Nephron progenitor cell (in vitro differentiated cells): ENCODE results near the gene EPHB1.
A peak's percentile ranks its signal among the peaks of the same experiment; 100 is the strongest.

Experiments used
- DNase-seq: peaks from one replicate; pipeline ENCODE4 v3.0.0; 2021
- H3K27ac Mint-ChIP-seq: 2 replicates; pipeline ENCODE4 v1.8.0; 2021; ENCODE audit warnings: mild to moderate bottlenecking, moderate library complexity, mixed read lengths
- H3K27me3 Mint-ChIP-seq: 2 replicates; pipeline ENCODE4 v1.8.0; 2021; ENCODE audit warnings: mild to moderate bottlenecking, low read depth, mixed read lengths; ENCODE audit not compliant: poor library complexity
- H3K36me3 Mint-ChIP-seq: 2 replicates; pipeline ENCODE4 v1.8.0; 2021; ENCODE audit warnings: low read depth, mixed read lengths
- H3K4me1 Mint-ChIP-seq: 2 replicates; pipeline ENCODE4 v1.8.0; 2021; ENCODE audit warnings: mixed read lengths
- H3K4me3 Mint-ChIP-seq: 2 replicates; pipeline ENCODE4 v1.8.0; 2021; ENCODE audit warnings: mild to moderate bottlenecking, moderate library complexity, mixed read lengths
- H3K9me3 Mint-ChIP-seq: 2 replicates; pipeline ENCODE4 v1.8.0; 2021; ENCODE audit warnings: mild to moderate bottlenecking, moderate library complexity, mixed read lengths
- CTCF ChIP-seq: fragments of 200-600 bp; sonication (generic); IDR thresholded peaks from 2 replicates; pipeline ENCODE4 v1.5.0; 2021; ENCODE audit warnings: antibody characterized with exemption

Gene EPHB1

GRCh38 chr3:135235541-135235940 lies 440.5 kb downstream of the EPHB1 start:
- Mint-ChIP-seq H3K27ac (no peak overlapping the region), H3K4me1 (peaks cover 21% of the 10 kb centered on the region)
- no peak for DNase-seq

GRCh38 chr3:135237371-135238143 lies 442.5 kb downstream of the EPHB1 start:
- Mint-ChIP-seq H3K27ac (no peak overlapping the region), H3K4me1 (peaks cover 33% of the 10 kb centered on the region), H3K9me3 (peaks cover 19% of the 10 kb centered on the region), H3K4me3 (no peak overlapping the region), H3K27me3 (peaks cover 5% of the 10 kb centered on the region), H3K36me3 (peaks cover 17% of the 10 kb centered on the region)
- TF ChIP-seq CTCF = peak; percentile 9
- no peak for DNase-seq

More at GRCh38 chr3:135235541-135235940, 440.5 kb downstream of the EPHB1 start:
- peaks cover 22% of the 10 kb centered on the region for H3K9me3 Mint-ChIP-seq
- H3K4me3 Mint-ChIP-seq = no peak overlapping the region
- TF ChIP-seq CTCF = no peak
- H3K27me3 Mint-ChIP-seq = peaks cover 5% of the 10 kb centered on the region
- peaks cover 19% of the 10 kb centered on the region for H3K36me3 Mint-ChIP-seq

GRCh38 chr3:135238236-135238830 lies 443.3 kb downstream of the EPHB1 start:
- peaks cover 7% of the 10 kb centered on the region for H3K27me3 Mint-ChIP-seq
- no peak for TF ChIP-seq CTCF
- no peak overlapping the region for H3K27ac Mint-ChIP-seq
- H3K36me3 Mint-ChIP-seq = peaks cover 11% of the 10 kb centered on the region
- H3K4me3 Mint-ChIP-seq = no peak overlapping the region
- peaks cover 12% of the 10 kb centered on the region for H3K9me3 Mint-ChIP-seq
- no peak for DNase-seq
- H3K4me1 Mint-ChIP-seq = peaks cover 35% of the 10 kb centered on the region

- Mint-ChIP-seq H3K4me1 (peaks cover 40% of the 10 kb centered on the region), H3K4me3 (no peak overlapping the region), H3K27ac (no peak overlapping the region), H3K27me3 (peaks cover 8% of the 10 kb centered on the region), H3K36me3 (peaks cover 4% of the 10 kb centered on the region), H3K9me3 (peaks cover 5% of the 10 kb centered on the region)
- no peak for TF ChIP-seq CTCF
- no peak for DNase-seq
These were observed 444.0 kb downstream of the EPHB1 start for GRCh38 chr3:135238871-135239614.

GRCh38 chr3:135239615-135239884 lies 444.5 kb downstream of the EPHB1 start:
- no peak overlapping the region for H3K4me3 Mint-ChIP-seq
- H3K9me3 Mint-ChIP-seq = no peaks in the 10 kb centered on the region

More at GRCh38 chr3:135239615-135239884, 444.5 kb downstream of the EPHB1 start:
- no peaks in the 10 kb centered on the region for H3K36me3 Mint-ChIP-seq
- peaks cover 8% of the 10 kb centered on the region for H3K27me3 Mint-ChIP-seq
- H3K4me1 Mint-ChIP-seq = peaks cover 40% of the 10 kb centered on the region
- TF ChIP-seq CTCF = no peak
- H3K27ac Mint-ChIP-seq = no peak overlapping the region
- DNase-seq = no peak
